SK-N-SH (cell line): Measurements from ENCODE around the gene TUBA3E. TPM values are rescaled to one million over a fixed set of nuclear protein-coding genes. Genes with fewer than 3 reads are reported as not detected.
"Not testable (repeated sequence)": the region's sequence is repeated elsewhere in the genome, so short reads cannot be mapped to it uniquely, and the experiment has no call there.

Experiments
- CTCF ChIA-PET: fragments of 300-600, 350-600 bp; formaldehyde crosslinking; extraction: SDS; loops from one replicate; lab custom pipeline; 2021; lab: Yijun Ruan, JAX
- POLR2A ChIA-PET: fragments of 350-600 bp; sonication (Branson Sonifier 250); formaldehyde crosslinking; extraction: SDS; loops from one replicate; lab custom pipeline; 2020; ENCODE audit warnings: antibody characterized with exemption, inconsistent platforms; lab: Yijun Ruan, JAX
- DNase-seq: peaks from one replicate; pipeline ENCODE4 v3.0.0; 2012
- H2AFZ ChIP-seq: fragments of 200-600 bp; sonication (generic); 2 replicates; pipeline ENCODE4 v1.8.1; 2016; ENCODE audit warnings: antibody characterized with exemption, mild to moderate bottlenecking, low read depth
- H3F3A ChIP-seq: fragments of 200-600 bp; sonication (generic); replicated peaks from 2 replicates; pipeline ENCODE3; 2016; ENCODE audit warnings: antibody characterized with exemption, mild to moderate bottlenecking; ENCODE audit not compliant: insufficient read depth
- H3K27ac ChIP-seq, 2 experiments: fragments of 200-500 bp in 1 of 2; fragments of 200-600 bp in 1 of 2; sonication (Bioruptor generic) in 1 of 2; sonication (generic), shearing (Covaris generic) in 1 of 2; 2 replicates each; pipeline versions ENCODE4 v1.5.1 to v1.6.1; 2014 to 2016; ENCODE audit warnings: low read depth in 2 of 2, inconsistent platforms in 1 of 2, low read length in 1 of 2, mild to moderate bottlenecking in 1 of 2, mixed read lengths in 1 of 2
- H3K27me3 ChIP-seq: fragments of 200-600 bp; sonication (generic), shearing (Covaris generic); 2 replicates; pipeline ENCODE4 v1.6.1; 2016; ENCODE audit warnings: mixed run types; ENCODE audit not compliant: insufficient read depth
- H3K36me3 ChIP-seq, 2 experiments: fragments of 200-500 bp in 1 of 2; fragments of 200-600 bp in 1 of 2; sonication (Bioruptor generic) in 1 of 2; sonication (generic) in 1 of 2; replicated peaks in 1 of 2; 2 replicates each; pipeline versions ENCODE3 to v1.5.1; 2014 to 2016; ENCODE audit warnings: low read length in 1 of 2, mild to moderate bottlenecking in 1 of 2; ENCODE audit not compliant: insufficient read depth in 2 of 2, control insufficient read depth in 1 of 2
- H3K4me1 ChIP-seq, 2 experiments: fragments of 200-500 bp in 1 of 2; fragments of 200-600 bp in 1 of 2; sonication (Bioruptor generic) in 1 of 2; sonication (generic), shearing (Covaris generic) in 1 of 2; 2 replicates each; pipeline versions ENCODE4 v1.5.1 to v1.6.1; 2014 to 2016; ENCODE audit warnings: low read depth in 1 of 2, low read length in 1 of 2, mixed run types in 1 of 2; ENCODE audit not compliant: insufficient read depth in 2 of 2, control insufficient read depth in 1 of 2
- H3K4me2 ChIP-seq: fragments of 200-600 bp; sonication (generic), shearing (Covaris generic); 2 replicates; pipeline ENCODE4 v1.6.1; 2017; ENCODE audit warnings: mixed run types
- H3K4me3 ChIP-seq, 2 experiments: fragments of 200-500 bp in 1 of 2; fragments of 200-600 bp in 1 of 2; sonication (Bioruptor generic) in 1 of 2; sonication (generic), shearing (Covaris generic) in 1 of 2; 2 replicates each; pipeline versions ENCODE4 v1.5.1 to v1.8.1; 2014 to 2016; ENCODE audit warnings: low read depth in 2 of 2, inconsistent platforms in 1 of 2, low read length in 1 of 2, mild to moderate bottlenecking in 1 of 2, mixed read lengths in 1 of 2, moderate library complexity in 1 of 2
- H3K79me2 ChIP-seq: fragments of 200-600 bp; sonication (generic); 2 replicates; pipeline ENCODE4 v1.8.1; 2017; ENCODE audit warnings: mild to moderate bottlenecking; ENCODE audit not compliant: insufficient read depth
- H3K9ac ChIP-seq: fragments of 200-600 bp; sonication (generic); 2 replicates; pipeline ENCODE4 v1.6.1; 2017; ENCODE audit warnings: mixed run types
- H3K9me2 ChIP-seq: fragments of 200-600 bp; sonication (generic); 2 replicates; pipeline ENCODE4 v1.6.1; 2017; ENCODE audit warnings: mixed run types
- H3K9me3 ChIP-seq: fragments of 200-600 bp; sonication (generic); 2 replicates; pipeline ENCODE4 v1.6.1; 2017; ENCODE audit warnings: mixed run types, mild to moderate bottlenecking, moderate library complexity
- H4K20me1 ChIP-seq: fragments of 200-600 bp; sonication (generic); 2 replicates; pipeline ENCODE4 v1.6.1; 2017; ENCODE audit warnings: mild to moderate bottlenecking, mixed run types; ENCODE audit not compliant: insufficient read depth
- GABPA ChIP-seq: IDR thresholded peaks from 2 replicates; pipeline ENCODE4 v1.4.0; 2012; ENCODE audit warnings: low read depth, mild to moderate bottlenecking
- IRF3 ChIP-seq: fragments of 150-350 bp; IDR thresholded peaks from 2 replicates; pipeline ENCODE4 v1.6.1; 2016; ENCODE audit warnings: mild to moderate bottlenecking, low read depth, low read length
- PBX3 ChIP-seq: IDR thresholded peaks from 2 replicates; pipeline ENCODE4; 2012
- RFX5 ChIP-seq: IDR thresholded peaks from 2 replicates; pipeline ENCODE4 v1.6.1; 2012; ENCODE audit warnings: mild to moderate bottlenecking, improper control_type of control experiment, low read length
- TCF12 ChIP-seq: IDR thresholded peaks from 2 replicates; pipeline ENCODE4 v1.4.0; 2012
- USF2 ChIP-seq: fragments of 150-350 bp; IDR thresholded peaks from 2 replicates; pipeline ENCODE4 v1.6.1; 2017; ENCODE audit warnings: antibody characterized with exemption, low read length, low read depth, borderline replicate concordance
- WGBS: methylation state at CpG from one replicate; pipeline ENCODE4 v1.1.6; 2017; ENCODE audit warnings: low lambda C conversion rate; 5-methylcytosine and 5-hydroxymethylcytosine counted together
- polyA plus RNA-seq, 3 experiments: library from polyadenylated mRNA; depleted of rRNA; stranded (reverse); fragments of >200 nt; gene quantifications; 2 replicates each; pipeline ENCODE4 v1.2.3, GENCODE V29; 2012
- TF ChIP-seq, protein P1 (sequence below): IDR thresholded peaks from 2 replicates; pipeline ENCODE4 v1.4.0; 2012; ENCODE audit warnings: low read depth, borderline replicate concordance
- TF ChIP-seq, protein P2 (sequence below): IDR thresholded peaks from 2 replicates; pipeline ENCODE4 v1.6.1; 2012; ENCODE audit warnings: mild to moderate bottlenecking, low read depth, low read length, moderate library complexity

TUBA3E gene
- polyA plus RNA-seq, 1 of the 3 experiments (the other 2 are of a cell fraction): not detected

- no peak overlapping the region for H3K27ac ChIP-seq
- H3K9ac ChIP-seq: no peak overlapping the region
- POLR2A ChIA-PET: no interaction called here
- no peak overlapping the region for H2AFZ ChIP-seq
- H3K79me2 ChIP-seq: no peaks in the 10 kb centered on the region
- H3K27me3 ChIP-seq: no peaks in the 10 kb centered on the region
- no peaks in the 10 kb centered on the region for H4K20me1 ChIP-seq
- no peak overlapping the region for H3K4me3 ChIP-seq
- H3K9me2 ChIP-seq: no peaks in the 10 kb centered on the region
- CTCF ChIA-PET: no interaction called here
- H3K4me2 ChIP-seq: no peak overlapping the region
- TF ChIP-seq IRF3 (no peak), PBX3 (no peak), GABPA (no peak), USF2 (no peak), RFX5 (no peak), TCF12 (no peak)
- TF ChIP-seq, protein P1, sequence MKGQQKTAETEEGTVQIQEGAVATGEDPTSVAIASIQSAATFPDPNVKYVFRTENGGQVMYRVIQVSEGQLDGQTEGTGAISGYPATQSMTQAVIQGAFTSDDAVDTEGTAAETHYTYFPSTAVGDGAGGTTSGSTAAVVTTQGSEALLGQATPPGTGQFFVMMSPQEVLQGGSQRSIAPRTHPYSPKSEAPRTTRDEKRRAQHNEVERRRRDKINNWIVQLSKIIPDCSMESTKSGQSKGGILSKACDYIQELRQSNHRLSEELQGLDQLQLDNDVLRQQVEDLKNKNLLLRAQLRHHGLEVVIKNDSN: no peak
- TF ChIP-seq, protein P2, sequence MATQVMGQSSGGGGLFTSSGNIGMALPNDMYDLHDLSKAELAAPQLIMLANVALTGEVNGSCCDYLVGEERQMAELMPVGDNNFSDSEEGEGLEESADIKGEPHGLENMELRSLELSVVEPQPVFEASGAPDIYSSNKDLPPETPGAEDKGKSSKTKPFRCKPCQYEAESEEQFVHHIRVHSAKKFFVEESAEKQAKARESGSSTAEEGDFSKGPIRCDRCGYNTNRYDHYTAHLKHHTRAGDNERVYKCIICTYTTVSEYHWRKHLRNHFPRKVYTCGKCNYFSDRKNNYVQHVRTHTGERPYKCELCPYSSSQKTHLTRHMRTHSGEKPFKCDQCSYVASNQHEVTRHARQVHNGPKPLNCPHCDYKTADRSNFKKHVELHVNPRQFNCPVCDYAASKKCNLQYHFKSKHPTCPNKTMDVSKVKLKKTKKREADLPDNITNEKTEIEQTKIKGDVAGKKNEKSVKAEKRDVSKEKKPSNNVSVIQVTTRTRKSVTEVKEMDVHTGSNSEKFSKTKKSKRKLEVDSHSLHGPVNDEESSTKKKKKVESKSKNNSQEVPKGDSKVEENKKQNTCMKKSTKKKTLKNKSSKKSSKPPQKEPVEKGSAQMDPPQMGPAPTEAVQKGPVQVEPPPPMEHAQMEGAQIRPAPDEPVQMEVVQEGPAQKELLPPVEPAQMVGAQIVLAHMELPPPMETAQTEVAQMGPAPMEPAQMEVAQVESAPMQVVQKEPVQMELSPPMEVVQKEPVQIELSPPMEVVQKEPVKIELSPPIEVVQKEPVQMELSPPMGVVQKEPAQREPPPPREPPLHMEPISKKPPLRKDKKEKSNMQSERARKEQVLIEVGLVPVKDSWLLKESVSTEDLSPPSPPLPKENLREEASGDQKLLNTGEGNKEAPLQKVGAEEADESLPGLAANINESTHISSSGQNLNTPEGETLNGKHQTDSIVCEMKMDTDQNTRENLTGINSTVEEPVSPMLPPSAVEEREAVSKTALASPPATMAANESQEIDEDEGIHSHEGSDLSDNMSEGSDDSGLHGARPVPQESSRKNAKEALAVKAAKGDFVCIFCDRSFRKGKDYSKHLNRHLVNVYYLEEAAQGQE: no peak
- DNase-seq: no peak
- WGBS: 69% methylated on average over 8 of the region's 8 CpGs
- H3K9me3 ChIP-seq: no peaks in the 10 kb centered on the region
- H3K36me3 ChIP-seq: no peaks in the 10 kb centered on the region
- no peaks in the 10 kb centered on the region for H3F3A ChIP-seq
- peaks cover 0 to 5% of the 10 kb centered on the region in 2 experiments; a peak in 1 of 4 replicates for H3K4me1 ChIP-seq
Measured at GRCh38 chr2:130241041-130241707, 42.9 kb upstream of the TUBA3E start.

DNA sequence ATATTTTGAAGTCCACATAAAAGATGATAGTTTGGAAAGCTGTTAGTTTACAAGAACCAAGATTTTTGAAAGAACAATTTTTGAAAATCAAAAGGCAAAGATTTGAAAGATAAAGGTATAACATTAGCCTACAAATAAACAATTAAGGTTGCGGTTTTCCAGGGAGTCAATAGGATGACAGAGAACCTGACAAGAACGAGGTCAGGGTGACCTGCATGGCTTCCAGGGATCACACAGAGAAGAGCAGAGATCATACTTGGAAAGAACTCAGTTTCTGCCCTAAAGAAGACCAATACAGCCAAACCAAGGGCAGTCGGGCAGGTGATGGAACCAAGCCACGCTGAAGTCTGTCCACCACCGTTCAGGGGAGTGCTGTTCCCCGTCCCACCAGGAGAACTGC, 41.3 kb upstream of the TUBA3E start:
- H3K36me3 ChIP-seq, H3K4me3 ChIP-seq, H3K9me3 ChIP-seq, H3K9ac ChIP-seq, H4K20me1 ChIP-seq, CTCF ChIA-PET, H3K4me1 ChIP-seq, H3K4me2 ChIP-seq, POLR2A ChIA-PET, H3K27me3 ChIP-seq, DNase-seq, H3K27ac ChIP-seq, H2AFZ ChIP-seq, H3K9me2 ChIP-seq, H3F3A ChIP-seq, H3K79me2 ChIP-seq: not testable (repeated sequence)
- WGBS: 63% methylated on average over 6 of the region's 6 CpGs

DNA sequence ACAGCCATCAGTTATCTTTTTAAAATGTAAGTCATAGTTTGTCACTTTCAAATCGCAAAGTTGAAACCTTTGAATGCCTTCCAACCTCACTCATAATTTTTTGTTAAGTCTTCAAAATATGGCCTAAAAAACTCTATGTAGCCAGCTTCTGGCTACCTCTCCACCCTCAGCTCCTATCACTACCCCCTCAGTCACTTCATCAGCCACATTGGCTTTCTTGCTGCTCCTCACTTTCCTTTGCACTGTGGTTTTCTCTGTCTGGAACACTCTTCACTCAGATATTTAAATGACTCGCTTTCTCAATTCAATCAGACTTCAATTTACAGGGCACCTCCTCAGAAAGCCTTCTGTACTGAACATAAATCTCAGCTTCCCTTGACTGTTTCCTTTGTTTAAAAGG, 34.8 kb upstream of the TUBA3E start:
- DNase-seq, H3K27ac ChIP-seq, CTCF ChIA-PET, POLR2A ChIA-PET, H3K36me3 ChIP-seq, H3K27me3 ChIP-seq, H3K4me1 ChIP-seq, H3K9me2 ChIP-seq, H4K20me1 ChIP-seq, H3F3A ChIP-seq, H3K4me3 ChIP-seq, H3K4me2 ChIP-seq, H3K9ac ChIP-seq, H3K9me3 ChIP-seq, H2AFZ ChIP-seq, H3K79me2 ChIP-seq: not testable (repeated sequence)
- 57% methylated on average over 2 of the region's 2 CpGs for WGBS
